HCT116 (cell line): ENCODE results near the gene CYP4F11. TPM values are rescaled to one million over a fixed set of nuclear protein-coding genes. Genes with fewer than 3 reads are reported as not detected.

Experiments used
- ATAC-seq: fragments of 200-7000 bp; cut with Tn5 transposase; 2 replicates; pipeline ENCODE4 v1.9.1; 2020; ENCODE audit warnings: mild to moderate bottlenecking, moderate library complexity
- BruUV-seq: library from RNA; stranded (reverse); fragments of 400-500 nt; replicated peaks from 2 replicates; lab custom pipeline; 2021; lab: Mats Ljungman, UMichigan
- CTCF ChIA-PET: fragments of 300-600 bp; sonication (Branson Sonifier 250); formaldehyde crosslinking; loops from one replicate; lab custom pipeline; 2021; ENCODE audit warnings: antibody characterized with exemption; lab: Charles Lee
- POLR2A ChIA-PET: fragments of 300-600, 350-600 bp; sonication (Branson Sonifier 250); formaldehyde crosslinking; loops from one replicate; lab custom pipeline; 2021; ENCODE audit warnings: antibody characterized with exemption; lab: Charles Lee
- RAD21 ChIA-PET, 2 experiments: fragments of 300-600 bp; sonication (Branson Sonifier 250); formaldehyde crosslinking; loops; one replicate each; lab custom pipeline; 2023; ENCODE audit warnings: low total read pairs in 2 of 2; ENCODE audit not compliant: uncharacterized antibody in 2 of 2, unreplicated experiment in 2 of 2, low non-redundant PET in 1 of 2; lab: Charles Lee
- DNase-seq: peaks from one replicate; pipeline ENCODE4 v3.0.0-alpha.2; 2010; ENCODE audit warnings: low read depth, low spot score
- H2AFZ ChIP-seq: fragments of 200-600 bp; shearing (Covaris generic), sonication (generic); 2 replicates; pipeline ENCODE4 v1.6.1; 2017; ENCODE audit warnings: low read depth, mixed run types, mixed read lengths, antibody characterized with exemption, low read length; ENCODE audit not compliant: poor library complexity, severe bottlenecking
- H3K27ac ChIP-seq: 2 replicates; pipeline ENCODE4 v1.5.1; 2012; ENCODE audit warnings: low read depth, low read length
- H3K27me3 ChIP-seq: fragments of 200-600 bp; sonication (generic); 2 replicates; pipeline ENCODE4 v1.6.1; 2016; ENCODE audit warnings: mixed run types, low read length, mixed read lengths; ENCODE audit not compliant: insufficient read depth
- H3K36me3 ChIP-seq, 2 experiments: fragments of 200-500 bp in 1 of 2; fragments of 200-600 bp in 1 of 2; sonication (Bioruptor generic) in 1 of 2; sonication (generic) in 1 of 2; 2 replicates each; pipeline versions ENCODE4 v1.5.1 to v1.6.1; 2014 to 2016; ENCODE audit warnings: low read length in 2 of 2, inconsistent platforms in 1 of 2, mixed read lengths in 1 of 2, mixed run types in 1 of 2; ENCODE audit not compliant: insufficient read depth in 2 of 2, control insufficient read depth in 1 of 2
- H3K4me1 ChIP-seq, 2 experiments: fragments of 200-600 bp in 1 of 2; sonication (generic) in 1 of 2; 2 replicates each; pipeline versions ENCODE4 v1.5.1 to v1.6.1; 2012 to 2017; ENCODE audit warnings: low read length in 2 of 2, inconsistent platforms in 1 of 2, mild to moderate bottlenecking in 1 of 2, mixed read lengths in 1 of 2, mixed run types in 1 of 2, moderate library complexity in 1 of 2; ENCODE audit not compliant: insufficient read depth in 2 of 2, control insufficient read depth in 1 of 2
- H3K4me2 ChIP-seq: fragments of 200-600 bp; sonication (generic); 2 replicates; pipeline ENCODE4 v1.6.1; 2017; ENCODE audit warnings: mixed run types, low read length, mixed read lengths
- H3K4me3 ChIP-seq, 2 experiments: fragments of 200-600 bp in 1 of 2; sonication (generic) in 1 of 2; replicated peaks in 1 of 2; 2 replicates each; pipeline ENCODE4 v1.5.1; 2011 to 2016; ENCODE audit warnings: low read length in 2 of 2, control low read depth in 1 of 2, low read depth in 1 of 2, mild to moderate bottlenecking in 1 of 2, mixed read lengths in 1 of 2, mixed run types in 1 of 2
- H3K79me2 ChIP-seq: fragments of 200-600 bp; sonication (generic); 2 replicates; pipeline ENCODE4 v1.6.1; 2017; ENCODE audit warnings: mild to moderate bottlenecking, mixed run types, low read length, moderate library complexity, mixed read lengths; ENCODE audit not compliant: insufficient read depth
- H3K9ac ChIP-seq: fragments of 200-600 bp; sonication (generic); 2 replicates; pipeline ENCODE4 v1.6.1; 2016; ENCODE audit warnings: low read length, mixed read lengths
- H3K9me2 ChIP-seq: fragments of 200-600 bp; sonication (generic), shearing (Covaris generic); 2 replicates; pipeline ENCODE4 v1.6.1; 2017; ENCODE audit warnings: mixed run types, mild to moderate bottlenecking, moderate library complexity; ENCODE audit not compliant: insufficient read depth
- H3K9me3 ChIP-seq, 2 experiments: fragments of 200-500 bp in 1 of 2; fragments of 200-600 bp in 1 of 2; sonication (Bioruptor generic) in 1 of 2; sonication (generic) in 1 of 2; 2 replicates each; pipeline ENCODE4 v1.6.1; 2014 to 2017; ENCODE audit warnings: low read length in 2 of 2, mixed read lengths in 2 of 2, inconsistent platforms in 1 of 2, low read depth in 1 of 2, mild to moderate bottlenecking in 1 of 2, mixed run types in 1 of 2, moderate library complexity in 1 of 2; ENCODE audit not compliant: control insufficient read depth in 1 of 2, insufficient read depth in 1 of 2
- H4K20me1 ChIP-seq: fragments of 200-600 bp; sonication (generic), shearing (Covaris generic); 2 replicates; pipeline ENCODE4 v1.6.1; 2017; ENCODE audit warnings: mixed run types, mild to moderate bottlenecking, moderate library complexity; ENCODE audit not compliant: insufficient read depth
- CBX3 ChIP-seq: IDR thresholded peaks from 2 replicates; pipeline ENCODE4 v1.6.1; 2012; ENCODE audit warnings: low read depth
- CEBPB ChIP-seq: IDR thresholded peaks from 2 replicates; pipeline ENCODE4 v1.6.1; 2012; ENCODE audit warnings: low read depth
- EGR1 ChIP-seq: IDR thresholded peaks from 2 replicates; pipeline ENCODE4 v1.6.1; 2012; ENCODE audit warnings: low read depth
- ELF1 ChIP-seq: IDR thresholded peaks from 2 replicates; pipeline ENCODE4 v1.6.1; 2012; ENCODE audit warnings: low read depth, borderline replicate concordance
- FOSL1 ChIP-seq: IDR thresholded peaks from 2 replicates; pipeline ENCODE4 v1.6.1; 2012; ENCODE audit warnings: low read depth
- POLR2A ChIP-seq: IDR thresholded peaks from 2 replicates; pipeline ENCODE4 v1.7.0; 2011; ENCODE audit warnings: borderline replicate concordance; ENCODE audit not compliant: insufficient read depth, insufficient read length; ENCODE audit errors: extremely low read depth
- POLR2AphosphoS5 ChIP-seq: IDR thresholded peaks from 2 replicates; pipeline ENCODE4 v1.6.1; 2011; ENCODE audit warnings: mild to moderate bottlenecking, low read depth, low read length, moderate library complexity
- SIN3A ChIP-seq: IDR thresholded peaks from 2 replicates; pipeline ENCODE4 v1.6.1; 2012; ENCODE audit warnings: low read depth
- SP1 ChIP-seq: IDR thresholded peaks from 2 replicates; pipeline ENCODE4 v1.6.1; 2012; ENCODE audit warnings: low read depth
- SRF ChIP-seq: IDR thresholded peaks from 2 replicates; pipeline ENCODE4 v1.6.1; 2012; ENCODE audit warnings: low read depth
- TCF7L2 ChIP-seq: IDR thresholded peaks from 2 replicates; pipeline ENCODE4 v1.7.0; 2011; ENCODE audit warnings: borderline replicate concordance, inconsistent platforms; ENCODE audit not compliant: insufficient read depth, insufficient read length; ENCODE audit errors: extremely low read depth
- YY1 ChIP-seq: IDR thresholded peaks from 2 replicates; pipeline ENCODE4 v1.6.1; 2011; ENCODE audit warnings: low read length, low read depth, moderate library complexity, mild to moderate bottlenecking; ENCODE audit not compliant: insufficient replicate concordance; ENCODE audit errors: extremely low read depth
- ZFX ChIP-seq: fragments of 450-650 bp; IDR thresholded peaks from 2 replicates; pipeline ENCODE4 v1.6.1; 2017
- ZNF274 ChIP-seq: fragments of 200-500 bp; sonication (Bioruptor generic); IDR thresholded peaks from 2 replicates; pipeline ENCODE4 v1.6.1; 2014; ENCODE audit warnings: mild to moderate bottlenecking, low read depth, low read length, inconsistent platforms
- intact Hi-C: fragments of 100-400 bp; cut with micrococcal nuclease; formaldehyde crosslinking; loops from 2 replicates; pipeline ENCODE4 v1.10.0; 2022
- total RNA-seq: library from RNA; stranded (reverse); gene quantifications from one replicate; pipeline ENCODE4 v1.2.1, GENCODE V29; 2021; ENCODE audit not compliant: unreplicated experiment
- TF ChIP-seq, protein P1 (sequence below): IDR thresholded peaks from 2 replicates; pipeline ENCODE4 v1.6.1; 2011; ENCODE audit warnings: mild to moderate bottlenecking, low read length, moderate library complexity; ENCODE audit not compliant: insufficient replicate concordance; ENCODE audit errors: extremely low read depth
- TF ChIP-seq, protein P2 (sequence below), 3 experiments: fragments of 200-600 bp in 1 of 3; sonication (generic) in 1 of 3; IDR thresholded peaks in 2 of 3; conservative IDR thresholded peaks in 1 of 3; 2 replicates each; pipeline ENCODE4 v1.5.1; 2012 to 2017; ENCODE audit warnings: low read depth in 2 of 3, low read length in 2 of 3, antibody characterized with exemption in 1 of 3, borderline replicate concordance in 1 of 3, control low read depth in 1 of 3, mild to moderate bottlenecking in 1 of 3, mixed read lengths in 1 of 3, mixed run types in 1 of 3, moderate library complexity in 1 of 3; ENCODE audit not compliant: insufficient read depth in 1 of 3
- TF ChIP-seq, protein P3 (sequence below): IDR thresholded peaks from 2 replicates; pipeline ENCODE4 v1.6.1; 2012; ENCODE audit warnings: low read depth
- TF ChIP-seq, protein P4 (sequence below): IDR thresholded peaks from 2 replicates; pipeline ENCODE4 v1.6.1; 2012
- TF ChIP-seq, protein P5 (sequence below): IDR thresholded peaks from 2 replicates; pipeline ENCODE4 v1.6.1; 2012

CYP4F11 gene
- total RNA-seq, 1 experiment from 2014 or later = 17.9 TPM

DNA sequence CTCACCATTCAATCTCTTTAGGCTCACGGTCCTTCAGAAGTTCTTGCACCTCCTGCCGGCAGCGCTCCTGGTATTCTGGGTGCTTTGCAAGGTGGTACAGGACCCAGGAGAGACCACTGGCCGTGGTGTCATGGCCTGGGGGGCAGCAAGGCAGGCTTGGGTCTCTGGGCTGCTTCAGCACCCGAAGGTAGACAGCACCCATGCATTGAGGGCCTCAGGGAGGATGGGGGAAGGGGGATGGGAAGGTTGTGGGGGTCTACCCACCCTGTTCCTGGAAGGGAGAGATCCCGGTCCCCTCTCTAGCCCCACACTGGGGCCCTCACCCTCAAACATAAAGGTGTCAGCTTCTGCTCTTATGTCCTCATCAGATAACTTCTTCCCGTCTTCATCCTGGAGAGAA lies 48.4 kb downstream of the CYP4F11 start:
- no peak for ATAC-seq
- Histone ChIP-seq H3K4me3 (no peak overlapping the region), H3K9me3 (no peaks in the 10 kb centered on the region), H3K9me2 (no peaks in the 10 kb centered on the region), H3K27me3 (no peaks in the 10 kb centered on the region), H3K9ac (no peak overlapping the region), H3K79me2 (no peaks in the 10 kb centered on the region), H3K36me3 (no peaks in the 10 kb centered on the region), H2AFZ (no peak overlapping the region), H3K4me1 (no peaks in the 10 kb centered on the region), H4K20me1 (no peaks in the 10 kb centered on the region)
- RAD21 ChIA-PET = no interaction called here
- DNase-seq = no peak
- CTCF ChIA-PET = no interaction called here
- POLR2A ChIA-PET = no interaction called here
- no TSS peak for BruUV-seq
- TF ChIP-seq, protein P1, sequence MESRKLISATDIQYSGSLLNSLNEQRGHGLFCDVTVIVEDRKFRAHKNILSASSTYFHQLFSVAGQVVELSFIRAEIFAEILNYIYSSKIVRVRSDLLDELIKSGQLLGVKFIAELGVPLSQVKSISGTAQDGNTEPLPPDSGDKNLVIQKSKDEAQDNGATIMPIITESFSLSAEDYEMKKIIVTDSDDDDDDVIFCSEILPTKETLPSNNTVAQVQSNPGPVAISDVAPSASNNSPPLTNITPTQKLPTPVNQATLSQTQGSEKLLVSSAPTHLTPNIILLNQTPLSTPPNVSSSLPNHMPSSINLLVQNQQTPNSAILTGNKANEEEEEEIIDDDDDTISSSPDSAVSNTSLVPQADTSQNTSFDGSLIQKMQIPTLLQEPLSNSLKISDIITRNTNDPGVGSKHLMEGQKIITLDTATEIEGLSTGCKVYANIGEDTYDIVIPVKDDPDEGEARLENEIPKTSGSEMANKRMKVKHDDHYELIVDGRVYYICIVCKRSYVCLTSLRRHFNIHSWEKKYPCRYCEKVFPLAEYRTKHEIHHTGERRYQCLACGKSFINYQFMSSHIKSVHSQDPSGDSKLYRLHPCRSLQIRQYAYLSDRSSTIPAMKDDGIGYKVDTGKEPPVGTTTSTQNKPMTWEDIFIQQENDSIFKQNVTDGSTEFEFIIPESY = no peak
- TF ChIP-seq, protein P2, sequence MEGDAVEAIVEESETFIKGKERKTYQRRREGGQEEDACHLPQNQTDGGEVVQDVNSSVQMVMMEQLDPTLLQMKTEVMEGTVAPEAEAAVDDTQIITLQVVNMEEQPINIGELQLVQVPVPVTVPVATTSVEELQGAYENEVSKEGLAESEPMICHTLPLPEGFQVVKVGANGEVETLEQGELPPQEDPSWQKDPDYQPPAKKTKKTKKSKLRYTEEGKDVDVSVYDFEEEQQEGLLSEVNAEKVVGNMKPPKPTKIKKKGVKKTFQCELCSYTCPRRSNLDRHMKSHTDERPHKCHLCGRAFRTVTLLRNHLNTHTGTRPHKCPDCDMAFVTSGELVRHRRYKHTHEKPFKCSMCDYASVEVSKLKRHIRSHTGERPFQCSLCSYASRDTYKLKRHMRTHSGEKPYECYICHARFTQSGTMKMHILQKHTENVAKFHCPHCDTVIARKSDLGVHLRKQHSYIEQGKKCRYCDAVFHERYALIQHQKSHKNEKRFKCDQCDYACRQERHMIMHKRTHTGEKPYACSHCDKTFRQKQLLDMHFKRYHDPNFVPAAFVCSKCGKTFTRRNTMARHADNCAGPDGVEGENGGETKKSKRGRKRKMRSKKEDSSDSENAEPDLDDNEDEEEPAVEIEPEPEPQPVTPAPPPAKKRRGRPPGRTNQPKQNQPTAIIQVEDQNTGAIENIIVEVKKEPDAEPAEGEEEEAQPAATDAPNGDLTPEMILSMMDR (IDR thresholded peaks at IDR 0.05 in 2 of 3, conservative IDR thresholded peaks at IDR 0.05 in 1 of 3; ENCODE audit: borderline replicate concordance in 1 of 3, insufficient read depth in 1 of 3, low read depth in 2 of 3, low read length in 2 of 3) = no peak
- TF ChIP-seq, protein P3, sequence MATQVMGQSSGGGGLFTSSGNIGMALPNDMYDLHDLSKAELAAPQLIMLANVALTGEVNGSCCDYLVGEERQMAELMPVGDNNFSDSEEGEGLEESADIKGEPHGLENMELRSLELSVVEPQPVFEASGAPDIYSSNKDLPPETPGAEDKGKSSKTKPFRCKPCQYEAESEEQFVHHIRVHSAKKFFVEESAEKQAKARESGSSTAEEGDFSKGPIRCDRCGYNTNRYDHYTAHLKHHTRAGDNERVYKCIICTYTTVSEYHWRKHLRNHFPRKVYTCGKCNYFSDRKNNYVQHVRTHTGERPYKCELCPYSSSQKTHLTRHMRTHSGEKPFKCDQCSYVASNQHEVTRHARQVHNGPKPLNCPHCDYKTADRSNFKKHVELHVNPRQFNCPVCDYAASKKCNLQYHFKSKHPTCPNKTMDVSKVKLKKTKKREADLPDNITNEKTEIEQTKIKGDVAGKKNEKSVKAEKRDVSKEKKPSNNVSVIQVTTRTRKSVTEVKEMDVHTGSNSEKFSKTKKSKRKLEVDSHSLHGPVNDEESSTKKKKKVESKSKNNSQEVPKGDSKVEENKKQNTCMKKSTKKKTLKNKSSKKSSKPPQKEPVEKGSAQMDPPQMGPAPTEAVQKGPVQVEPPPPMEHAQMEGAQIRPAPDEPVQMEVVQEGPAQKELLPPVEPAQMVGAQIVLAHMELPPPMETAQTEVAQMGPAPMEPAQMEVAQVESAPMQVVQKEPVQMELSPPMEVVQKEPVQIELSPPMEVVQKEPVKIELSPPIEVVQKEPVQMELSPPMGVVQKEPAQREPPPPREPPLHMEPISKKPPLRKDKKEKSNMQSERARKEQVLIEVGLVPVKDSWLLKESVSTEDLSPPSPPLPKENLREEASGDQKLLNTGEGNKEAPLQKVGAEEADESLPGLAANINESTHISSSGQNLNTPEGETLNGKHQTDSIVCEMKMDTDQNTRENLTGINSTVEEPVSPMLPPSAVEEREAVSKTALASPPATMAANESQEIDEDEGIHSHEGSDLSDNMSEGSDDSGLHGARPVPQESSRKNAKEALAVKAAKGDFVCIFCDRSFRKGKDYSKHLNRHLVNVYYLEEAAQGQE = no peak
- no peak for TF ChIP-seq SRF
- no peak for TF ChIP-seq YY1
- no peak for TF ChIP-seq ZNF274
- TF ChIP-seq CEBPB = no peak
- TF ChIP-seq CBX3 = no peak
- TF ChIP-seq SIN3A = no peak
- TF ChIP-seq ELF1 = no peak
- no peak for TF ChIP-seq ZFX
- TF ChIP-seq POLR2AphosphoS5 = no peak
- TF ChIP-seq, protein P4, sequence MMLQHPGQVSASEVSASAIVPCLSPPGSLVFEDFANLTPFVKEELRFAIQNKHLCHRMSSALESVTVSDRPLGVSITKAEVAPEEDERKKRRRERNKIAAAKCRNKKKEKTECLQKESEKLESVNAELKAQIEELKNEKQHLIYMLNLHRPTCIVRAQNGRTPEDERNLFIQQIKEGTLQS = no peak
- TF ChIP-seq, protein P5, sequence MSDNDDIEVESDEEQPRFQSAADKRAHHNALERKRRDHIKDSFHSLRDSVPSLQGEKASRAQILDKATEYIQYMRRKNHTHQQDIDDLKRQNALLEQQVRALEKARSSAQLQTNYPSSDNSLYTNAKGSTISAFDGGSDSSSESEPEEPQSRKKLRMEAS = no peak
- TF ChIP-seq TCF7L2 = no peak
- no peak for TF ChIP-seq POLR2A
- no peak for TF ChIP-seq FOSL1
- no peak for TF ChIP-seq SP1
- no peak for TF ChIP-seq EGR1
- TF ChIP-seq, all 23 proteins: peak for 0
- intact Hi-C loops = no loop called here
- H3K4me2 ChIP-seq = no peak overlapping the region
- no peak overlapping the region for H3K27ac ChIP-seq
